ENCODE measurements around the gene ST3GAL5. TPM values are rescaled to one million over a fixed set of nuclear protein-coding genes. Genes with fewer than 3 reads are reported as not detected.

ST3GAL5 gene
- total and polyA plus RNA-seq, 2 of the 8 experiments (the other 6 are each of a cell fraction or from before 2014, with no cell fraction given): 1.9 to 4.5 TPM

- Histone ChIP-seq H3K4ac (replicated peaks; ENCODE audit: insufficient read length, low read depth, low read length) (no peak overlapping the region), H2BK15ac (ENCODE audit: low read length) (no peak overlapping the region), H3K4me2 (ENCODE audit: insufficient read depth in 1 of 2, low read depth in 2 of 2, low read length in 2 of 2) (no peak overlapping the region), H3K23ac (ENCODE audit: insufficient read length) (no peak overlapping the region), H3K14ac (ENCODE audit: insufficient read length) (no peak overlapping the region), H3K18ac (ENCODE audit: extremely low read depth, low read length) (no peak overlapping the region), H3K36me3 (ENCODE audit: control insufficient read depth in 2 of 4, insufficient read depth in 4 of 4, low read length in 3 of 4) (no peaks in the 10 kb centered on the region), H4K5ac (ENCODE audit: insufficient read length, low read depth, low read length) (no peak overlapping the region), H3K27me3 (replicated peaks in 1 of 4; ENCODE audit: control insufficient read depth in 3 of 4, extremely low read depth in 1 of 4, insufficient read depth in 3 of 4, low read length in 3 of 4) (no peaks in the 10 kb centered on the region), H2BK5ac (ENCODE audit: low read depth, low read length) (no peak overlapping the region), H2BK12ac (ENCODE audit: low read depth, low read length) (no peak overlapping the region), H3K79me2 (ENCODE audit: control insufficient read depth in 1 of 2, insufficient read depth in 2 of 2, low read length in 2 of 2) (no peaks in the 10 kb centered on the region), H3K4me1 (replicated peaks in 1 of 4; ENCODE audit: control insufficient read depth in 3 of 4, insufficient read depth in 4 of 4, low read length in 3 of 4) (no peaks in the 10 kb centered on the region), H3K9ac (replicated peaks in 1 of 4; ENCODE audit: extremely low read depth in 1 of 4, low read depth in 3 of 4, low read length in 3 of 4) (no peak overlapping the region), H2BK120ac (replicated peaks; ENCODE audit: low read depth, low read length) (no peak overlapping the region), H3K9me3 (ENCODE audit: insufficient read depth in 2 of 2, low read depth in 1 of 2, low read length in 1 of 2) (no peaks in the 10 kb centered on the region), H3K4me3 (ENCODE audit: extremely low read depth in 1 of 4, insufficient read depth in 2 of 4, low read depth in 3 of 4, low read length in 4 of 4) (no peak overlapping the region), H3K79me1 (ENCODE audit: low read depth, low read length) (no peaks in the 10 kb centered on the region), H3K56ac (replicated peaks; ENCODE audit: insufficient read length, low read depth, low read length) (no peak overlapping the region), H4K91ac (replicated peaks; ENCODE audit: insufficient read length, low read length) (no peak overlapping the region), H4K8ac (ENCODE audit: extremely low read depth, insufficient read depth, low read length) (no peak overlapping the region), H2AFZ (ENCODE audit: low read length) (no peak overlapping the region), H3K23me2 (ENCODE audit: low read depth, low read length) (no peaks in the 10 kb centered on the region), H4K20me1 (replicated peaks in 1 of 2; ENCODE audit: control insufficient read depth in 1 of 2, insufficient read depth in 2 of 2, low read length in 2 of 2) (no peaks in the 10 kb centered on the region), H2AK5ac (ENCODE audit: low read depth, low read length) (no peak overlapping the region), H3K27ac (ENCODE audit: low read depth, low read length) (no peak overlapping the region), H2BK20ac (ENCODE audit: low read length) (no peak overlapping the region)
- ChIA-PET CTCF (ENCODE audit: partially characterized antibody) (interaction anchor here (0.6 to 3.8 kb wide), 17 partner anchors 10 to 305 kb away, joined by 3 to 35 read pairs (median 4); no protein-coding TSS in a partner anchor), POLR2A (ENCODE audit: partially characterized antibody) (interaction anchor here (0.7 to 1.2 kb wide), 2 partner anchors 8 to 11 kb away, joined by 3 read pairs; no protein-coding TSS in a partner anchor)
- FAIRE-seq (no peak), DNase-seq (ENCODE audit: low read depth in 1 of 2, low spot score in 2 of 2) (no peak)
- WGBS, 2 experiments (ENCODE audit: extremely low coverage in 1 of 2, insufficient coverage in 1 of 2, insufficient read length in 1 of 2, insufficient replicate concordance in 2 of 2, low coverage in 1 of 2, low lambda C conversion rate in 2 of 2, missing lambda C conversion rate in 1 of 2): 73% methylated on average over 4 of the region's 4 CpGs; no CpG with 5 or more reads in 1 of the 2 experiments
- no peak for TF ChIP-seq FOSL1 (IDR thresholded peaks at IDR 0.05; ENCODE audit: insufficient read depth, low read depth, low read length)
- TF ChIP-seq RAD21 (IDR thresholded peaks at IDR 0.05 in 1 of 2, conservative IDR thresholded peaks at IDR 0.05 in 1 of 2; ENCODE audit: low read depth in 2 of 2, low read length in 2 of 2): peak; percentile 72 to 76
- TF ChIP-seq EGR1 (IDR thresholded peaks at IDR 0.05; ENCODE audit: borderline replicate concordance, low read depth, low read length): no peak
- no peak for TF ChIP-seq GTF2F1 (IDR thresholded peaks at IDR 0.05; ENCODE audit: borderline replicate concordance, low read depth, low read length)
- no peak for TF ChIP-seq ATF2 (IDR thresholded peaks at IDR 0.05; ENCODE audit: low read length)
- TF ChIP-seq POLR2AphosphoS5 (IDR thresholded peaks at IDR 0.05; ENCODE audit: low read depth, low read length): no peak
- no peak for TF ChIP-seq CTBP2 (IDR thresholded peaks at IDR 0.05; ENCODE audit: borderline replicate concordance, insufficient read depth, insufficient read length, low read length)
- no peak for TF ChIP-seq CBX5 (IDR thresholded peaks at IDR 0.05; ENCODE audit: low read depth, low read length)
- no peak for TF ChIP-seq NRF1 (IDR thresholded peaks at IDR 0.05; ENCODE audit: low read depth, low read length)
- TF ChIP-seq EZH2 (IDR thresholded peaks at IDR 0.05; ENCODE audit: low read depth, low read length, severe bottlenecking): no peak
Observed at GRCh38 chr2:85838181-85838580, 50.6 kb downstream of the ST3GAL5 start.

All from H1 (cell line).